ENCODE measurements around the gene CYP2W1. TPM values are rescaled to one million over a fixed set of nuclear protein-coding genes. Genes with fewer than 3 reads are reported as not detected.

Gene CYP2W1
- total and polyA plus RNA-seq, 2 experiments from 2014 or later, result 31.1 to 72.3 TPM

GRCh38 chr7:996079-996872 is 13.3 kb downstream of the CYP2W1 start:
- Histone ChIP-seq H3K27me3 (no peaks in the 10 kb centered on the region), H4K20me1 (ENCODE audit: insufficient read depth, poor library complexity, severe bottlenecking) (no peaks in the 10 kb centered on the region), H3K4me1 (ENCODE audit: insufficient read depth) (peaks cover 3% of the 10 kb centered on the region), H3K27ac (no peak overlapping the region), H3K79me2 (no peaks in the 10 kb centered on the region), H3K4me2 (no peak overlapping the region), H3K4me3 (no peak overlapping the region), H3K9me2 (replicated peaks; ENCODE audit: insufficient read depth) (no peaks in the 10 kb centered on the region), H3K36me3 (replicated peaks; ENCODE audit: insufficient read depth, low read depth) (no peaks in the 10 kb centered on the region), H2AFZ (no peak overlapping the region), H3K9me3 (ENCODE audit: low read depth) (no peaks in the 10 kb centered on the region)
- DNase-seq (ENCODE audit: low spot score), result no peak
- 96% methylated on average over 30 of the region's 38 CpGs for WGBS (ENCODE audit: low lambda C conversion rate, missing lambda C conversion rate)
- TF ChIP-seq CTCF (IDR thresholded peaks at IDR 0.05; ENCODE audit: poor library complexity) (no peak), EZH2phosphoT487 (IDR thresholded peaks at IDR 0.05; ENCODE audit: low read depth, severe bottlenecking, unreplicated experiment) (no peak), EZH2 (IDR thresholded peaks at IDR 0.05; ENCODE audit: borderline replicate concordance) (no peak)

DNA sequence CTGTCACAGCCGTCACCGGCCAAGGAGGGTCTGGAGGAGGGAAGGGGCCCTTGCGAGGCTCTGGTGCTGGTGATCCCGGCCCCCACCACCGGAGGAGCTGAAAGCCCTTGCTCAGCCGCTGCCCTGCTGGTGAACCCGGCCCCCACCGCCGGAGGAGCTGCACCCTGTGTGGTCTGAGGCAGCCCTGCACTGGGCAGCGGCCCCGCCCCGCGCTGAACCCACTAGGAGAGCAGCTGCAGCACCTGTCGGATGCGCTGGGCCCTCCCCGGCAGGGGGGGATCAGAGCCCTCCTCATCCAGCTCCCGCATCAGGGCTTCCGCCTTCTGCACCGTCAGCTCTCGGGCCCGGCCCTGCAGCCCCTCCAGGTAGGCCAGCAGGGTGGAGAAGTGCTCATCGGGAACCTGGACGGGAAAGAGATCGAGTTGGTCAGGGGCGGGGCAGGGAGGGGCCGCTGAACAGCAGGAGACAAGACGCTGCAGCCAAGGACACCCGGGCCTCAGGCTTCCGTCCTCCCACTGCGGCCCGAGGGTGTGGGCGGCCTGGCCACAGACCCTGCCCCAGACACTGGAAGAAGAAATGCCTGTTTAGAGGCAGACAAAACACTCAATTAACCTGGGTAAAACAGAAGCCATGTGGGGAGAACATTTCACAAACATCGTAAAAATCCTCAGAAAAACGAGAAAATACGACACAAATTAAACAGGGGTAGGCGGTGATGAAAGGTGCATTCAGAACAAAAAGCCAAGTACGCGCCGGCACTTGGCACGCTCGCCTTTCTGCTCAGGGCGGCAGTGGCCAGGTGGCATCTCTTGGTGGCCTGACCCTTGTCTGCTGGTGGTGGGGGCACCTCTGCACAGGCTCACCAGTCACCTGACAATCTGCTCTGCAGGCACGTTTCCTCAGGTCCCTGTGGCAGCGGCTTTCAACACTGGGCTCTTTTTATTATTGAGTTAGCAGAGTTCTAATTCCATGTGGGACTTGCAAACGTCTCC is 14.7 kb downstream of the CYP2W1 start:
- H3K4me2 ChIP-seq, result no peak overlapping the region
- WGBS (ENCODE audit: low lambda C conversion rate, missing lambda C conversion rate), result 86% methylated on average over 38 of the region's 45 CpGs
- H3K9me2 ChIP-seq (replicated peaks; ENCODE audit: insufficient read depth), result no peaks in the 10 kb centered on the region
- TF ChIP-seq EZH2phosphoT487 (IDR thresholded peaks at IDR 0.05; ENCODE audit: low read depth, severe bottlenecking, unreplicated experiment) (no peak), EZH2 (IDR thresholded peaks at IDR 0.05; ENCODE audit: borderline replicate concordance) (no peak), CTCF (IDR thresholded peaks at IDR 0.05; ENCODE audit: poor library complexity) (no peak)
- H3K27me3 ChIP-seq, result no peaks in the 10 kb centered on the region
- H4K20me1 ChIP-seq (ENCODE audit: insufficient read depth, poor library complexity, severe bottlenecking), result no peaks in the 10 kb centered on the region
- no peak for DNase-seq (ENCODE audit: low spot score)
- no peaks in the 10 kb centered on the region for H3K79me2 ChIP-seq
- no peak overlapping the region for H3K4me3 ChIP-seq
- H2AFZ ChIP-seq, result no peak overlapping the region
- H3K27ac ChIP-seq, result no peak overlapping the region
- no peaks in the 10 kb centered on the region for H3K36me3 ChIP-seq (replicated peaks; ENCODE audit: insufficient read depth, low read depth)
- H3K4me1 ChIP-seq (ENCODE audit: insufficient read depth), result peaks cover 3% of the 10 kb centered on the region
- H3K9me3 ChIP-seq (ENCODE audit: low read depth), result no peaks in the 10 kb centered on the region

GRCh38 chr7:999149-999879 is 16.3 kb downstream of the CYP2W1 start:
- Histone ChIP-seq H3K9me3 (ENCODE audit: low read depth) (no peaks in the 10 kb centered on the region), H3K79me2 (no peaks in the 10 kb centered on the region), H4K20me1 (ENCODE audit: insufficient read depth, poor library complexity, severe bottlenecking) (no peaks in the 10 kb centered on the region), H3K4me1 (ENCODE audit: insufficient read depth) (no peaks in the 10 kb centered on the region), H3K36me3 (replicated peaks; ENCODE audit: insufficient read depth, low read depth) (no peaks in the 10 kb centered on the region), H3K9me2 (replicated peaks; ENCODE audit: insufficient read depth) (no peaks in the 10 kb centered on the region), H3K27me3 (no peaks in the 10 kb centered on the region), H2AFZ (no peak overlapping the region), H3K4me3 (no peak overlapping the region), H3K27ac (no peak overlapping the region), H3K4me2 (no peak overlapping the region)
- DNase-seq (ENCODE audit: low spot score), result no peak
- 85% methylated on average over 28 of the region's 28 CpGs for WGBS (ENCODE audit: low lambda C conversion rate, missing lambda C conversion rate)
- TF ChIP-seq EZH2 (IDR thresholded peaks at IDR 0.05; ENCODE audit: borderline replicate concordance) (no peak), CTCF (IDR thresholded peaks at IDR 0.05; ENCODE audit: poor library complexity) (no peak), EZH2phosphoT487 (IDR thresholded peaks at IDR 0.05; ENCODE audit: low read depth, severe bottlenecking, unreplicated experiment) (no peak)
